BLaER1 (cell line): ENCODE data around the gene ADARB1.

ENCODE experiments used
- H3K27ac ChIP-seq: shearing (Covaris generic); formaldehyde crosslinking; 2 replicates; pipeline ENCODE4 v1.8.1; 2022
- H3K27me3 ChIP-seq: shearing (Covaris generic); formaldehyde crosslinking; 2 replicates; pipeline ENCODE4 v1.8.1; 2022
- H3K36me3 ChIP-seq: shearing (Covaris generic); formaldehyde crosslinking; 2 replicates; pipeline ENCODE4 v1.8.1; 2022
- H3K4me1 ChIP-seq: shearing (Covaris generic); formaldehyde crosslinking; 2 replicates; pipeline ENCODE4 v1.8.1; 2022
- H3K4me2 ChIP-seq: shearing (Covaris generic); formaldehyde crosslinking; 2 replicates; pipeline ENCODE4 v1.8.1; 2022
- H3K4me3 ChIP-seq: shearing (Covaris generic); formaldehyde crosslinking; 2 replicates; pipeline ENCODE4 v1.8.1; 2022
- H3K9ac ChIP-seq: shearing (Covaris generic); formaldehyde crosslinking; 2 replicates; pipeline ENCODE4 v1.8.1; 2022
- H3K9me3 ChIP-seq: shearing (Covaris generic); formaldehyde crosslinking; 2 replicates; pipeline ENCODE4 v1.8.1; 2022
- H4K20me1 ChIP-seq: shearing (Covaris generic); formaldehyde crosslinking; 2 replicates; pipeline ENCODE4 v1.8.1; 2022
- Cebpa-rat ChIP-seq: shearing (Covaris generic); IDR thresholded peaks from 2 replicates; pipeline ENCODE4 v1.8.1; 2022

ADARB1 gene

GRCh38 chr21:45248301-45248892 lies 174.0 kb downstream of the ADARB1 start:
- no peak overlapping the region for H3K27ac ChIP-seq
- H3K27me3 ChIP-seq = no peaks in the 10 kb centered on the region
- peaks cover 6% of the 10 kb centered on the region for H3K4me1 ChIP-seq
- H4K20me1 ChIP-seq = no peaks in the 10 kb centered on the region
- H3K9ac ChIP-seq = no peak overlapping the region
- no peak overlapping the region for H3K4me3 ChIP-seq
- peaks cover 35% of the 10 kb centered on the region for H3K9me3 ChIP-seq
- no peak overlapping the region for H3K4me2 ChIP-seq
- TF ChIP-seq Cebpa-rat = no peak
- no peaks in the 10 kb centered on the region for H3K36me3 ChIP-seq

GRCh38 chr21:45248893-45249381 lies 174.6 kb downstream of the ADARB1 start:
- no peak overlapping the region for H3K4me3 ChIP-seq
- no peak overlapping the region for H3K9ac ChIP-seq
- H3K9me3 ChIP-seq = peaks cover 29% of the 10 kb centered on the region
- no peak overlapping the region for H3K4me2 ChIP-seq
- peaks cover 12% of the 10 kb centered on the region for H3K4me1 ChIP-seq
- TF ChIP-seq Cebpa-rat = no peak
- H4K20me1 ChIP-seq = no peaks in the 10 kb centered on the region
- no peak overlapping the region for H3K27ac ChIP-seq
- H3K27me3 ChIP-seq = no peaks in the 10 kb centered on the region
- no peaks in the 10 kb centered on the region for H3K36me3 ChIP-seq

GRCh38 chr21:45249626-45250025 lies 175.2 kb downstream of the ADARB1 start:
- TF ChIP-seq Cebpa-rat = no peak
- Histone ChIP-seq H3K9me3 (peaks cover 22% of the 10 kb centered on the region), H3K27me3 (no peaks in the 10 kb centered on the region), H3K27ac (no peak overlapping the region), H3K4me2 (no peak overlapping the region), H3K4me1 (peaks cover 16% of the 10 kb centered on the region), H3K9ac (no peak overlapping the region), H3K4me3 (no peak overlapping the region), H3K36me3 (no peaks in the 10 kb centered on the region), H4K20me1 (no peaks in the 10 kb centered on the region)

- H3K27ac ChIP-seq = no peak overlapping the region
- no peak overlapping the region for H3K9ac ChIP-seq
- H3K4me2 ChIP-seq = no peak overlapping the region
- H3K27me3 ChIP-seq = no peaks in the 10 kb centered on the region
- peaks cover 22% of the 10 kb centered on the region for H3K4me1 ChIP-seq
- peaks cover 19% of the 10 kb centered on the region for H3K9me3 ChIP-seq
- no peaks in the 10 kb centered on the region for H4K20me1 ChIP-seq
- H3K36me3 ChIP-seq = no peaks in the 10 kb centered on the region
- no peak for TF ChIP-seq Cebpa-rat
- H3K4me3 ChIP-seq = no peak overlapping the region
These were observed 175.9 kb downstream of the ADARB1 start for GRCh38 chr21:45250272-45250671.

GRCh38 chr21:45250914-45251634 lies 176.7 kb downstream of the ADARB1 start:
- Histone ChIP-seq H3K9ac (no peak overlapping the region), H3K4me1 (peaks cover 30% of the 10 kb centered on the region), H3K4me2 (no peak overlapping the region), H3K9me3 (peaks cover 19% of the 10 kb centered on the region), H4K20me1 (no peaks in the 10 kb centered on the region), H3K36me3 (no peaks in the 10 kb centered on the region), H3K4me3 (no peak overlapping the region), H3K27me3 (no peaks in the 10 kb centered on the region), H3K27ac (no peak overlapping the region)
- no peak for TF ChIP-seq Cebpa-rat

GRCh38 chr21:45251635-45252447 lies 177.5 kb downstream of the ADARB1 start:
- no peak overlapping the region for H3K27ac ChIP-seq

GRCh38 chr21:45252448-45252925 lies 178.1 kb downstream of the ADARB1 start:
- Histone ChIP-seq H3K4me2 (no peak overlapping the region), H3K4me3 (no peak overlapping the region), H3K9ac (no peak overlapping the region), H3K27ac (no peak overlapping the region), H3K9me3 (peaks cover 19% of the 10 kb centered on the region), H3K4me1 (peaks cover 44% of the 10 kb centered on the region), H3K36me3 (no peaks in the 10 kb centered on the region), H3K27me3 (no peaks in the 10 kb centered on the region), H4K20me1 (no peaks in the 10 kb centered on the region)
- no peak for TF ChIP-seq Cebpa-rat

More at GRCh38 chr21:45251635-45252447, 177.5 kb downstream of the ADARB1 start:
- no peak overlapping the region for H3K4me3 ChIP-seq
- no peaks in the 10 kb centered on the region for H4K20me1 ChIP-seq
- no peaks in the 10 kb centered on the region for H3K27me3 ChIP-seq
- no peak for TF ChIP-seq Cebpa-rat
- no peak overlapping the region for H3K9ac ChIP-seq
- H3K36me3 ChIP-seq = no peaks in the 10 kb centered on the region
- peaks cover 19% of the 10 kb centered on the region for H3K9me3 ChIP-seq
- H3K4me2 ChIP-seq = no peak overlapping the region
- peaks cover 38% of the 10 kb centered on the region for H3K4me1 ChIP-seq

GRCh38 chr21:45253180-45253579 lies 178.8 kb downstream of the ADARB1 start:
- no peak overlapping the region for H3K9ac ChIP-seq
- peak overlapping the region; percentile 63 for H3K4me2 ChIP-seq
- no peaks in the 10 kb centered on the region for H3K36me3 ChIP-seq
- no peak overlapping the region for H3K27ac ChIP-seq
- H3K27me3 ChIP-seq = no peaks in the 10 kb centered on the region
- no peaks in the 10 kb centered on the region for H4K20me1 ChIP-seq
- H3K4me1 ChIP-seq = peaks cover 50% of the 10 kb centered on the region
- H3K4me3 ChIP-seq = no peak overlapping the region
- peaks cover 19% of the 10 kb centered on the region for H3K9me3 ChIP-seq
- TF ChIP-seq Cebpa-rat = no peak

GRCh38 chr21:45253633-45254459 lies 179.5 kb downstream of the ADARB1 start:
- H3K9me3 ChIP-seq = peaks cover 19% of the 10 kb centered on the region

More at GRCh38 chr21:45253633-45254459, 179.5 kb downstream of the ADARB1 start:
- H3K4me1 ChIP-seq = peaks cover 50% of the 10 kb centered on the region
- H3K36me3 ChIP-seq = no peaks in the 10 kb centered on the region
- no peak overlapping the region for H3K4me3 ChIP-seq
- TF ChIP-seq Cebpa-rat = no peak
- H3K27me3 ChIP-seq = no peaks in the 10 kb centered on the region
- no peaks in the 10 kb centered on the region for H4K20me1 ChIP-seq
- peak overlapping the region; percentile 63 for H3K4me2 ChIP-seq
- no peak overlapping the region for H3K27ac ChIP-seq
- H3K9ac ChIP-seq = no peak overlapping the region
